Erythroblast (primary cell): Measurements from ENCODE around the gene B3GNT8.

ENCODE experiments used
- GATA1 ChIP-seq: IDR thresholded peaks from 2 replicates; pipeline ENCODE4 v1.6.1; 2011; ENCODE audit warnings: low read depth, mild to moderate bottlenecking, control low read depth, low read length, moderate library complexity
- POLR2A ChIP-seq: IDR thresholded peaks from 2 replicates; pipeline ENCODE4 v1.6.1; 2011; ENCODE audit warnings: mild to moderate bottlenecking, low read length

- TF ChIP-seq POLR2A, result no peak
- no peak for TF ChIP-seq GATA1
Measured at GRCh38 chr19:41399091-41399490, 28.1 kb downstream of the B3GNT8 start.
